ENCODE results near the gene CACNA1A.
"Not testable (repeated sequence)": the region's sequence is repeated elsewhere in the genome, so short reads cannot be mapped to it uniquely, and the experiment has no call there.

The CACNA1A gene

DNA sequence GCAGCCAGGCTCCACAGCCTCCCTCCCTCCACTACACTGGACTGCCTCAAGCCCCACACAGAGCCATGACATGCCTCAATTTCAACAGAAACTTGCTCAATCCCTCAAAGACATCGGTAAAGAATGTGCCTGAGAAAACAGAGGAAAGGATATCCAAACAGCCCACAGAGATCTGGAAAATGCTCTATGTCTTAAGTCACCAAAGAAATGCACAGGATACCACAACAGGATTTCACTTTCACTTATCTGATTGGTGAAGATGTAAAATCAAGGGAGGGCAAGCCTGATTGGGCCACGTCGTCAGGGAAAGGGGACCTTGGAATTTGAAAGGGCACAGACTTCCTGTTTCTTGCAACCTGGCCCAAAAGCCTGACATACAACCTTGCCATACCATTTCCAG is 14.2 kb downstream of the CACNA1A start:
- no peak for DNase-seq

DNA sequence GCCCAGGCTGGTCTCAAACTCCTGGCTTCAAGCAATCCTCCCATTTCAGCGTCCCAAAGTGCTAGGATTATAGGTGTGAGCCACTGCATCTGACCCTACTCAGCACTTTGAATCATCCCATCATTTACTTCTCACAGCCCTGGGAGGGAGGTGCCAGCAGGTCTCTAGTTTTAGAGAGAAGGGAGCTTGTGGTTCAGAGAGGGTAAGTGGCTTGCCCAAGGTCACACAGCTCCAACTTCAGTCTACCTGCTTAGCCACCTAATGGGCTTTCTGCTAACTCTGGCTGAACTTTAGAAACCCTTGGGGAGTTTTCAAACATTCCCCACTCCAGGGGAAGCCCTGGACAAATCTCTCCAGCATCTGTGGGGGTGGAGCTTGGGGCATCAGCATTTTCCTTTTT is 18.3 kb downstream of the CACNA1A start:
- DNase-seq = no peak

DNA sequence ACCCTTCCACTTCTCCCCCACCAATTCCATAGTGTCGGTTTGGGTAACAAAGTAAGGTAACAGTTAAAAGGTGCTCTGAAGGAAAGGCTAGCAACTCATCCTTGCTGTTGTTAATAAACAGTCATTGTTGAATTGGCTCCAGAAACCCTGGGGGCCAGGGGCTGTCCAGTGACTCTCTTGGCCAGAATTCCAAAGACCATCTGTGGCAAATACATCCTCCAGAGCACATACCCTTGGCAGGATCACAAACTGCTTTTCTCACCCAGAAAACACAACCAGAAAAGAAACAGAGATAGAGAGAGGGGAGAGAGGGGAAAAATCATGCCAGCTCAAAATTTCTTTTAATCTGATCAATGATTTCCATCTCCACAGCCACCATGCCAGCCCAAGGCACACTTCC is 22.1 kb downstream of the CACNA1A start:
- no peak for DNase-seq

DNA sequence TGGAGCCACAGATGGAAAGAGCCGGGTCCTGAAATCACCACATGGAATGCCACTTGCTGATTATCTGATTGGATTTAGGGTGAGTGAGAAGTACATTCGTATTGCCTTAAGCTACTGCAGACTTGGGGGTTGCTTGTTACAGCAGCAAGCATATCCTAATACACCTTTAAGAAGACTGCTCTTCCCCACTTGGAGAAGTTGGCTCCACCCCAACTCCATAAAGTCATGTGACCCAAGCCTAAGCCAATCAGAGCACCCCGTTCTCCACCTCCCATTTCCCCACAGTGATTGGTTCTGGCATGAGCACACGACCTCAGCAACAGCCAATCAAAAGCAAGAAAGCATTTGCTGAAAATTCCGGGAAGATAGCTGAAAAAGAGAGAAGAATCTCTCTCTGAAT is 23.1 kb downstream of the CACNA1A start:
- DNase-seq = no peak

DNA sequence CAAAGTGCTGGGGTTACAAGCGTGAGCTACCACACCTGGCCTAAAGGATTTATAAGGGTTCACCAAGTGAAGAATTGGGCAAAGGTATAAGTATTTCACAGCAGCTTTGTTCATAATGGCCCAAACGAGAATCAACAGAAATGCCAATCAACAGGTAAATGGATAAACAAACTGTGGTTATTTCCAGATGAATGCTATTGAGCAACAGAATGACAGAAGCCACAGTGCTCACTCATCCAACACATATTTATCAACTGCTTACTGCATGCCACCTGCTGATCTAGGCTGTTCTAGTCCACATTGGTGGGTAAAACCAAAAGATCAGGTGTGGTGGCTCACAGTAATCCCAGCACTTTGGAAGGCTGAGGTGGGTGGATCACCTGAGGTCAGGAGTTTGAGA is 27.7 kb downstream of the CACNA1A start:
- no peak for DNase-seq

DNA sequence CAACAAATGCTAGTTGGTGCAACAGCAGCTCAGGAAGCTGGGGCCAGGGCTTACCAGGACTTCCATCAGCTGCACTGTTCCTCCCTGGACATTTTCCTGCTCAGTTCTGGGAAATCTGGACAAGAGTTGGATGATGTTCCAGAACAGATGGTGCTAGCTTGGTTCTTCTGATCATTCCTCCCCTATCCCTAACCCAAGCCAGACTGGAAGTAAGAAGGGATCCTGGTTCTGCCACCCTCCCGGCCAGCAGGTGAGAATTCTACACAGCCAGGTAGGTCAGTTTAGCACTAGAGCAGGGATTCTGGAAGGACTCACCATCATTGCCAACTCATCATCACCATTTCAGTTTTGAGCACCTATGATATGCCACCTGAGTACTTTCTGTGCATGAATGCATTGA is 30.2 kb downstream of the CACNA1A start:
- no peak for DNase-seq

DNA sequence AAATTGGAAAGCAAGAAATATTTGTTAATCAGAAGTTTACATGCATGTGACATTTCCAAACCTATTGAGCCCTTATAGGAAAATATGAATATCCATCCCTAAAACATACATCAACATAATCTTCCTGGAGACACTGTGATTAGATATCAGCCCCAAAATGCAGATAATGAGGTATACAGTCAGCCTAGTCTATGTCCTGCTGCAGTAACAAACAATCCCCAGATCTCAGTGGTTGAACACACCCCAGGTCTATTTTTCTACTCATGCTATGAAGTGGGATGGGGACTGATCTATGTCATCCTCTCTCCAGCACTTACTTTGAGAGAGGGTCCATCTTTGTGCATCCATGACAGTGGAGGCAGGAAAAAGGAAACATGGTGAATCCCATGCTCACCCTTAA is 31.2 kb downstream of the CACNA1A start:
- DNase-seq = no peak

DNA sequence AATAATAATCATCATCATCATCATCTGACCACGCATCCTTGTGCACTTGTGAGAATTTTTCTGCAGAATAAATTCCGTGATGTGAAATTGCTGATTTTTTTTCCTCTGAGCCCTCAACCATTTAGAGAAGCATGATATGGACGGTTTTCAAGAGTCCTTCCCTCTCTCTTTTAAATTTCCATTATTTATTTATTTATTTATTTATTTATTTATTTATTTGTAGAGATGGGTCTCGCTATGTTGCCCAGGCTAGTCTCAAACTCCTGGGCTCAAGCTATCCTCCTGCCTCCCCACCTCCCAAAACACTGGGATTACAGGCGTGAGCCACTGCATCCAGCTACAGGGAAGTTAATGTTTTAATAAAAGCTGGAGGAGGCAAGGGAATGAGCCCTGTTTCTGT is 39.6 kb downstream of the CACNA1A start:
- no peak for DNase-seq

DNA sequence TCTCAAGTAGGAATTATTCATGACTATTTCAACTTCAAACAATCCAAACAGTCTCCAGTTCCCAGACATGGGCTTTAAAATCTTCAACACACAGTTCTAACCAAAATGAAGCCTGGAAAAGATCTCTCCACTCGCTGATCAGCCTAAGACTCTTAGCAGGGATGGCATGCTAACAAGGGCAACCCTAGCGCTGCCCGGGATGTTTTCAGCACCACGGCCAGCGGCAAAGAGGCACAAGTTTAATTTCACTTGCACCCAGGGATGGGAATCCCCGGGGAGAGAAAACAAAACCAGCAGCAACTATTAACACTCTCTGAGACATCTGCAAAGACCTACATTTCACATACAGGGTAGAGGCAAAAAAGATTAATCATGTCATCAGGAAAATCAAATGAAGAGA is 43.0 kb downstream of the CACNA1A start:
- no peak for DNase-seq

DNA sequence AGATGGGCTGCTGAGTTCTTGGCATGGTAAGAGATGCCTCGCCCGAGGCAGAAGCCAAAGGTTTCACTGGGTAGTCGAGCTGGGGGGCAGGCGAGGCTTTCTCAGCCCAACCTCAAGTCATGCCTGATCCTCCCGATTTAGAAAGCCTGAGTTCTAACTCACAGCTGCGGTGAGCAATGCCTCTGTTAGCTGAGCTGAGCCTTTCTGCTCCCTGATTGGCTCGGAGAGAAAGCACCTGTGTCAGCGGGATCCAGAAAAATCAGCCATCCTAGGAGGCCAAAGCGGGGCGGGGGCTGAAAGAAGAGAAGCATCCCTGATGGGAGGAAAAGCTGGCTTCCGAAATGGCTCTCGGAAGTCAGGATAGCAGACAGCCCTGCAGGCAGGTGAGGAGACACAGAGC is 44.7 kb downstream of the CACNA1A start:
- DNase-seq = no peak

DNA sequence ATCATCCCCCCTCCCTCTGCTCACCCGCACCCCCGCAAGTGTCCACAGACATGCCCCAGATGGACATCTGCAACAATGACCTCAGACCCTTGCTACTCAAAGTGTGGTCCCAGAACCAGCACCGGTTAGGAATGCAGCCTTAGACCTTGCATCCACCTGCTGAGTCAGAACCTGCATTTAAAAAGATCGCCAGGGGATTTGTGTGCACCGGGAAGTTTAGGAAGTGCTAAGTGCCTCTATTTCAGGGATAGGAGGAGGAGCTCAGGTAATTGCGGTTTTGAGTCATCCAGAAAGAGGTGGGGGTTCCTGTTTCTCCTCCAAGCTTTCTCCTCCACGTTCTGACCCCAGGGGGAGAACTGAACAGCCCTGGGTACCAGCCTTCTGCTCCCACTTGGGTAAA is 46.2 kb downstream of the CACNA1A start:
- DNase-seq = no peak

DNA sequence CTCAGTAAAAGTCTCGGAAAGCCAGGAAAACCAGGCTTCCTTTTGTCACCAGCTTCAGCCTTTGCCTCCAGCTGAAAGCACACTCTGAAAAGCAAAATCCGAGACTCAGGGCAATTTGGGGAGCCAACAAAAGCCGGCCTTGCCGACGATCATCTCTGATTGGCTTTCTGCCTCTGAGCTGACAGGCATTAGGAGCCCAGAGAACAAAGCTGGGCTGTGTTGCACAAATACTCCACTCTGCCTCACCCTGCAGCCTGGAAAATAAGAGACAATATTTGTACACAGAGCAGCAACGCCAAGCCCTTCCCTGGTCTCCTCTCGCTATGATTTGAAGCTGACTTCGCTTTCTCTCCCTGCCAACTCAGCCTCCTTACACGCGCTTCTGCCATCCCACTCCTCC is 46.9 kb downstream of the CACNA1A start:
- no peak for DNase-seq

DNA sequence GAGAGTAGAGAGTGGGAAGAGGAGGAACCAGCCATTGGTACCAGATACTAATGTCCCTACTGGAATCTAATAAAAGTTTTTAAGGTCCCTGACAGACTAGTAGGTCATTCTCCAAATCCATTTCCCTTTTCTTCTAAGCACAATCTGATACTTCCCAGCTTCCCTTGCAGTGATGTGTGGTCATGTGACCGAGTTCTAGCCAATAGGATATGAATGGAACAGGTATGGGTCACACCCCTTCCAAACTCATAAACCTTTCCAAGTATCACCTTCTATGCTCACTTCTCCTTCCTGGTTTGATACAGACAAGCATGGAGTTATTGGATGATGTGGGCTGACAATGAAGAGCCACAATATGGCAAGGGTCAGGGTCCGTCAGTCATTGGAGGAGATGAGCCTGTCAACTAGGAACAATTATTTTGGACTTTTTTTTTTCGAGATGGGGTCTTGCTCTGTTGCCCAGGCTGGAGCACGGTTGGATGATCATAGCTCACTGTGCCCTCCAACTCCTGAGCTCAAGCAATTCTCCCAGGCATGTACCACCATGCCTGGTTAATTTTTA is 54.8 kb downstream of the CACNA1A start:
- DNase-seq = no peak

DNA sequence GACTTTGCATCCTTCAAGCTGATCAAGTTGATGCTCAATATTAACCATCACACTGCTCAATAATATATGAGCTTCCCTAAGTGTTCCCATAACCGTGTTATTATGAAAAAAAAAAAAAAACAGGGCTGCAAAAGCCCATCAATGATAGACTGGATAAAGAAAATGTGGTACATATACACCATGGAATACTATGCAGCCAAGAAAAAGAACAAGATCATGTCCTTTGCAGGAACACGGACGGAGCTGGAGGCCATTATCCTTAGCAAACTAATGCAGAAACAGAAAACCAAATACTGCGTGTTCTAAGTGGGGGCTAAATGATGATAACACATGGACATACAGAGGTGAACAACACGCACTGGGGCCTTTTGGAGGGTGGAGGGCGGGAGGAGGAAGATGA is 58.3 kb downstream of the CACNA1A start:
- no peak for DNase-seq

DNA sequence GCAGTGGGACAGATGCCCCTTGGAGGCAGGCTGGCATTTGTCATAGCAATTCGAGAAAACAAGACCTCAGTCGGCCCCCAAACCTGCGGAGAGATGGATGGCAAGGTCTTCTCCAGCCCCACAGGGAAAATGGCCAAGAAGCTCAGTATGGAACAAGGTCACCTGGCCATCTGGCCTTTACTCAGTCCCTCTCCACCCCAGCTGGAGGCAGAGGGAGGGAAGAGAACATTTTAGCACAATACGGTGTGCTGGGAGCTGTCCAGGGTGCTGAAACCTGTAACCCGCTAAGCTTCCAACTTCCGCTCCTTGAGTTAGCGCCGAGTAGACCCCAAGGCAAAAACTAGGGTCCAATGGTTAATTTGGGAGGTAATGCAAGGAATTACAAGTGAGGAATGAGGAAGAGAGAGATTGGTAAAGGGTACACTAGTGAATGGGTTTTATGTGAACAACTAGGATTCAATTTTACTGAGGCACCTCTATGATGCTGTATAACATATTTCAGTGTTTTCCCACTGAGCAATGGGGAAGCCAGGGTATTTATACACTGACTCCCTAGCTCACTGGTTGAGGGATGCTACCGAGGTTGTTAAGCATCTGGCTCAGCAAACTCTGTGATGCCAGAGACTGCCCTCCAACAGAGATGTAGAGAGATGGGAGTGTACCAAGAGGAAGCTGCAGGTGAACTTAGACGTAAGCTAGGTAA is 64.3 kb downstream of the CACNA1A start:
- no peak for DNase-seq

DNA sequence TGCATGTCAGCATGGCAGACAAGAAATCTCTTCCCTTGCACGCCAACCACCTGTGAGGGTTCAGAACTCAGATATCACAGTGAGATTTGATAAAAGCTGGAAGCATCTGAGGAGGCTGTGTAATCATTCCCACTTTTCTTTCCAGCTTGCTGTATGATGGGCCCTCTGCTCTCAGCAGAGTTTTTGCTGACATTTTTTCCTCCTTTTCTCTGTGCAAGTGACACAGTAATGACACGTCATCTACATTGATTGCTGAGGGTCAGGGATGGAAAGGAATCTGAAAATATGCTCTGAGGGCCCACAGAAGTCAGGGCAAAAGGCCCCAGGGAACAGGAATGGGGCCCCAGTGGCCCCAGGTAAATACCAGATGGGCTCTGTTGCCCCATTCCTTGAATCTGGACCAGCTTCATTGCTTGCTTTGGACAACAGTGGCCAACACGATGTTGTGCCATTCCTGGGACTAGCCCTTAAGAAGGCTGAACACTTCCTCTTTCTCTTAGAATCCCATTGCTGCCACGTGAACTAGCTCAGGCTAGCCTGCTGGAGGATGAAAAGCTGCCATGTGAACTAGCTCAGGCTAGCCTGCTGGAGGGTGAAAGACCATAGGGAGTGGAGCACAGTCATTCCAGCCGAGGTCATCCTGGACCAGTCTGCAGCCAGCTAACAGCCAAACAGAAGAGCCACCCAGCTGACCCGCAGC is 68.2 kb downstream of the CACNA1A start:
- no peak for DNase-seq

DNA sequence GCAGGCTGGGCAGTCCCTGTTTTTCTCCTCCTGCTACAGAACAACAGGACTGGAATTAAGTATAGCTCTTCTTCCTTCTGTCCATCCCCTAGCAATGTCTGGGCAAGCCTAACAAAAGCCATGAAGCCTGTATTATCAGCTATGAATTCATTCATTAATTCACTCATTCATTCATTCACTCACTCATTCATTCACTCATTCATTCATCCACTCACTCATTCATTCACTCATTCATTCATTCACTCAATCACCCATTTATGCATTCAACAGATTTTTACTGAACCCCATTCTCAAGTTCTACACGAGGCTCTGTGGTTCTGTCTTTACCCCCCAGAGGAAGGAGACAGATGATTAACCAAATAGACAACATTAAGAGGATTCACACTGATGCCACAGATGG is 69.9 kb downstream of the CACNA1A start:
- DNase-seq = no peak

DNA sequence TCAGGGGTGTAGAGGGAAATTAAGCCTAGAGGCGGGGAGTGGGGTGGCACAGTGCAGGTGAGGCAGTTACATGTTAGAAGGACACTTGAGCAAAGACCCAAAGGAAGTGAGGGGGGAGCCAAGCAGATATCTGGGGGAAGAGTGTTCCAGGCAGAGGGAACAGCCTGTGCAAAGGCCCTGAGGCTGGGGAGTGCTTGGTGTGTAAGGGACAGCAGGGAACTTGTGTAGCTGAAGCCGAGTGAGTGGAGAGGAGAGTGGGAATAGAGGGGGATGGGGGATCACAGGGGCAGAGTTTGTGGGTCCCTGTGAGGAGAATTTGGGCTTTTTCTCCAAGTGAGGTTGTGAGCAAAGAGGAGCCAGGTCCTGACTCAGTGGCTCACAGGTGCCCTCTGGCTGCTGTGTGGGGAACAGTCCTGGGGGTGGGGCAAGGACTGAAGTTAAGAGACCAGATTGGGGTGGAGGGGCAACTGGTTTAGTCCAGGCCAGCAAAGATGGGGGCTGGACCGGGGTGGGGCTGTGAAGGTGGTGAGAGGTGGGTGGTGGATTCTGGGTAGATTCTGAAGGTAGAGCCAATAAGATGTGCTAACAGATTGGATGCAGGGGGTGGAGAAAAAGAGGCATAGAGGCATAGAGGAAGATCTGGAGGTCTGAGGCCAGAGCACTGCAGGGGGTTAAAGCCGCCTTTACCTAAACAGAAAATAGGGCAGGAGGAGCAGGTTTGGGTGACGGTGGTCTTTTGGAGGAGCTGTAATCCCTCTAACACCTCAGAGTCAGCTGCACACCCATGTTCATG is 75.3 kb downstream of the CACNA1A start:
- DNase-seq = no peak

DNA sequence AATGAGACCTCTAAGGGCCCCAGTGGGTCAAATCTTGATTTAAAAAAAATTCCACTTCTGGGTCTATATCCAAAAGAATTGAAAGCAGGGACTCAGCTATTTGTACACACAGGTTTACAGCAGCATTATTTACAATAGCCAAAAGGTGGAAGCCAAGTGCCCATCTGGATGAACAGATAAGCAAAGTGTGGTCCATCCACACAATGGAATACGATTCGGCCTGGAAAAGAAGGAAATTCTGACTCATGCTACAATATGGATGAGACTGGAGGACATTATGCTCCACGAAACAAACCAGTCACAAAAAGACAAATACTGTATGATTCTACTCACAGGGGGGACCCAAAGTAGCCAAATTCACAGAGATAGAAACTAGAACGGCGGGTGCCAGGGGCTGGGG is 76.7 kb downstream of the CACNA1A start:
- no peak for DNase-seq

DNA sequence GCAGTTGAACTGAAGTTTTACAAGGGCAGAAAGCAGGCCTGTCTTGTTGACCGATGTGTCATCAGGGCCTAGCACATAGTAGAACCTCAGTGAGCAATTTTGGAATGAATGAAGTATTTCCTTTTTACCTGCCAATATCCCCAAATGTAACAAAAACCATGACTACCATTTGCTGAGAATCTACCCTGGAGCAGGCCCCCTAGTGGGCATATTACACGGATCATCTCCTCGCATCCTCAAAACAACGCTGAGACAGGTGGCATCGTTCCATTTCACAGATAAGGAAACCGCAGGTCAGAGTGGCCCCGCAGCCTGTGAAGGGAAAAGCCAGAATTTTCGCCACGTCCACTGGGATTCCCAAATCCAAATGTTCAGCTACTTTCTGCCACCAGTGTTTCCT is 77.9 kb downstream of the CACNA1A start:
- DNase-seq = no peak

DNA sequence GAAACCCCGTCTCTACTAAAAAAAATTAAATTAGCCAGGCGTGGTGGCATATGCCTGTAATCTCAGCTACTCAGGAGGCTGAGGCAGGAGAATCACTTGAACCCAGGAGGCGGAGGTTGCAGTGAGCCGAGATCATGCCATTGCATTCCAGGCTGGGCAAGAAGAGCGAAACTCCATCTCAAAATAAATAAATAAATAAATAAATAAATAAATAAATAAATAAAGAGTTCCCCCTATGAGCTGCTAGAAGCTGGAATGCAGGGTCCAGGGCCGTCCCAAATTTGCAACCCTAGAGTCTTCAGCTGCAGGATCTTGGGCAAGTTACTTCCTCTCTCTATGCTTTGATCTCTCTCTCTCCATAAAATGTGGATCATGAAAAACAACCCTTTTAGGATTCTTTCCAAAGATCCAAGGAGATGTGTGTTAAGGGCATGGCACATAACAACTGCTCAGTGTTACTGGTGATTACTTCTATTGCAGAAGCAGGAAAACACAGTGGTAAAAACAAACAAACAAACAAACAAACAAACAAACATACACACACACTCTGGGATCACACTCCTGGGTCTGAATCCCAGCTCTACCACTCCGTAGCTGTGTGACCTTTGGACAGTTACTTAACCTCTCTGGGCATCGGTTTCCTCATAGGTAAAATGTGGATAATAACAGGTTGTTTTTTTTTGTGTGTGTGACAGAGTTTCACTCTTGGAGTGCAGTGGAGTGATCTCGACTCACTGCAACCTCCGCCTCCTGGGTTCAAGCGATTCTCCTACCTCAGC is 78.8 kb downstream of the CACNA1A start:
- DNase-seq = no peak

DNA sequence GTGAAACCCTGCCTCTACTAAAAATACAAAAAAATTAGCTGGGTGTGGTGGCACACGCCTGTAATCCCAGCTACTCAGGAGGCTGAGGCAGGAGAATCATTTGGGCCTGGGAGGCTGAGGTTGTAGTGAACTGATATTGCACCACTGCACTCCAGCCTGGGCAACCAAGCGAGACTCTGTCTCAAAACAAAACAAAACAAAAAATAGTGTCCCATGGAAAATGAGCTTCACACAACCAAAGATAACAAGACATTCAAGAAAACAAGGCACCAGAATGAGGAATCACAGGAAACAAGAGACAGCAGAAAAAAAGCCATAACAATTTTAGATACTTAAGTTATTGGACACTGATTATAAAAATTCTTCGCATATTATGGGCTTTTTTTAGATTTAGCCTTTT is 80.4 kb downstream of the CACNA1A start:
- DNase-seq = not testable (repeated sequence)

DNA sequence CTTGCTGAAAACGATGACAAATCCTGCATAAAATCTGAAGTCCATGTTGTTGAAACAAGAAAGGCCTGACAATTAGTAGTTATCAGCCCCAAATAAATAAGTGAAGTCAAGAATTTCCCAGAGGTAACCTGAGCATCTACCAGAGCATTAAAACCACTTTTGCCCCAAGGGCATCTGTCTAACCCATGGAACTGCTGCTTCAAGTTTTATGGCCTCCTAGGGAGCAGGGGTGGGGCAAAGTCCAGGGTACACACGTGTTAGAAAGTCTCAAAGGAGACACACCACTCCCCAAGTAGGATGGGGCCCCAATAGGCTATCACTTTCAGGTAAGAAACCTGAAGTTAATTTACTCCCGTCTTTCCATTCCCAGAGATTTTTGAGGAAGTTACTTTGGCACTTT is 81.1 kb downstream of the CACNA1A start:
- no peak for DNase-seq

Data from SHP77 treated with DMSO at 0.1 percent for 48 hours (cell line).